Measurements from ENCODE around the gene ABCB8. TPM values are rescaled to one million over a fixed set of nuclear protein-coding genes. Genes with fewer than 3 reads are reported as not detected.
A peak's percentile ranks its signal among the peaks of the same experiment; 100 is the strongest.

The ABCB8 gene
- total and polyA plus RNA-seq, 2 of the 4 experiments (the other 2 are of a cell fraction) = 16.3 to 26.8 TPM

DNA sequence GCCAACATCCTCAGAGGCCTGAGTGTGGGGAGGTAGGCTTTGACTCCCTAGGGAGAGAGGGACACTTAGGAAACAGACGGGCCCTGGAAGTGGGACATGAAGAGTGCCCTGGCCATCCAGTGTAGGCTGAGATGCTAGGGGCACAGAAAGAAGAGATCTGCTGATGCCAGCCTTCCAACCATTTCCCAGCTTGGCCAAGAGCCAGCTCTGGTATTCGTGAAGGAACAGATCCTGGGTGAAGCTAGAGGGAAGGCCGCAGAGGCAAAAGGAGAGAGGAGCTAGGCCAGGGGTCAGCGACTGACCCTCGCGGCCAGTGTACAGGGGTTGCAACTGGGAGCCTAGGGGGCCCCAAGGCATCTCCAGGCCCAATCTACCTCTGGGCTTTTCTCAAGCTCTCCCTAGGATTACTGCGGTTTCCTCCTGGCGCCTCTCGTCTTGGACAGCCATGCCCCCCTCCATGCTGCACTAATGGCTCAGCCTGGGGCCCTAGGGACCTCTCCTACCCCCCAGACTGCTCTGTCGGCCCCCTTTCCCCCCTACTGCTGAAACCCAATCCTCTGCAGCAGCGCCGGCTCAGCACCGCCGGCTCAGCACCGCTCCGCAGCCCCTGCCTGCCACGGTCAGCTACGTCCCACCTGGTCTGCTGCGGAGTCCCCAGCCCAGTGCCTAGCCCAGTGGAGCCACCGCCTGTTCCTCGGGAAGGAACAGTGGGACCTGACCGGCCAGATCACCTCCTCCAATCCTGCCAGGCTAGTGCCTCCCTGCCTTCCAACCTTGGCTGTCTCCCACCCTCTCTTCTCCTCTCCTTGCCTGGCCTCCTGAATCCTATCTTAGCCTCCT is 19.9 kb downstream of the ABCB8 start, which contains the start of gene ASIC3:
Gene ASIC3, plus strand, starts transcription at position 556 of the 840 bp plus-strand sequence. CDS start 355 bp downstream, outside the sequence.
- no peak within 1 kb of the TSS for H2BK120ac ChIP-seq (ENCODE audit: low read depth, low read length)
- no peak within 1 kb of the TSS for H2AK5ac ChIP-seq (ENCODE audit: low read depth, low read length)
- peaks cover 6% of the 10 kb centered on the region; the same call in 1 of the 2 replicates for H3K9me1 ChIP-seq (ENCODE audit: insufficient read depth, low read length)
- H3K4ac ChIP-seq (ENCODE audit: low read depth, low read length) = no peak within 1 kb of the TSS
- no peak for DNase-seq
- no peak within 1 kb of the TSS for H3K27ac ChIP-seq (ENCODE audit: insufficient read depth, low read length)
- no peak for ATAC-seq (ENCODE audit: low read depth)
- TF ChIP-seq SMC3 (IDR thresholded peaks at IDR 0.05; ENCODE audit: low read depth, low read length) = no peak
- TF ChIP-seq BHLHE40 (IDR thresholded peaks at IDR 0.05; ENCODE audit: low read depth, low read length) = no peak
- no peak for TF ChIP-seq MAFK (IDR thresholded peaks at IDR 0.05; ENCODE audit: low read depth, low read length)
- H2AFZ ChIP-seq (replicated peaks; ENCODE audit: low read length, poor library complexity) = no peak within 1 kb of the TSS
- H3K18ac ChIP-seq (ENCODE audit: low read depth, low read length) = no peak within 1 kb of the TSS
- no peak within 1 kb of the TSS for H3K56ac ChIP-seq (ENCODE audit: extremely low read depth, insufficient read depth, low read length)
- peaks cover 5% of the 10 kb centered on the region; the same call in 1 of the 2 replicates for H3K36me3 ChIP-seq (ENCODE audit: control insufficient read depth, insufficient read depth, low read length)
- H2BK5ac ChIP-seq (ENCODE audit: low read depth, low read length, poor library complexity, severe bottlenecking) = no peak within 1 kb of the TSS
- H4K20me1 ChIP-seq (ENCODE audit: insufficient read depth, low read length) = peaks cover 18% of the 10 kb centered on the region
- ChIA-PET POLR2A (ENCODE audit: unreplicated experiment) (no interaction called here), CTCF (no interaction called here)
- dilution Hi-C loops (cut with HindIII; ENCODE audit: low sequenced_read_pairs, unreplicated experiment) (no loop called here), in situ Hi-C loops (cut with MboI; ENCODE audit: low sequenced_read_pairs) (no loop called here), intact Hi-C loops (cut with micrococcal nuclease) (no loop called here)
- no peak within 1 kb of the TSS for H2BK15ac ChIP-seq (ENCODE audit: low read depth, low read length)
- peak within 1 kb of the TSS; percentile 13; the same call in 1 of the 2 replicates for H3K4me2 ChIP-seq (ENCODE audit: low read depth, low read length)
- no peak within 1 kb of the TSS for H2AK9ac ChIP-seq (replicated peaks; ENCODE audit: low read depth, low read length, poor library complexity)
- no TSS peak for BruUV-seq (replicated peaks)
- no peak within 1 kb of the TSS for H4K8ac ChIP-seq (ENCODE audit: low read depth in 2 of 2, low read length in 2 of 2)
- H2BK20ac ChIP-seq (ENCODE audit: low read depth, low read length) = no peak within 1 kb of the TSS
- no peaks in the 10 kb centered on the region for H3K9me3 ChIP-seq (ENCODE audit: control insufficient read depth, insufficient read depth, low read length)
- no peaks in the 10 kb centered on the region; the same call in 1 of the 2 replicates for H3K27me3 ChIP-seq (ENCODE audit: control insufficient read depth, insufficient read depth, low read length)
- no peak within 1 kb of the TSS for H3K9ac ChIP-seq (ENCODE audit: low read depth, low read length)
- no peak within 1 kb of the TSS for H4K91ac ChIP-seq (ENCODE audit: insufficient read depth, low read depth, low read length)
- H3K79me1 ChIP-seq (ENCODE audit: low read depth in 1 of 2, low read length in 2 of 2) = no peaks in the 10 kb centered on the region
- no peak within 1 kb of the TSS for H3K23ac ChIP-seq (ENCODE audit: low read depth, low read length)
- no peak within 1 kb of the TSS for H3K14ac ChIP-seq (replicated peaks; ENCODE audit: low read depth, low read length)
- H3K4me1 ChIP-seq (ENCODE audit: control insufficient read depth, insufficient read depth, low read length) = peaks cover 11% of the 10 kb centered on the region; the same call in 1 of the 2 replicates
- no peak within 1 kb of the TSS for H3K4me3 ChIP-seq (ENCODE audit: insufficient read depth, low read depth, low read length)
- no peak within 1 kb of the TSS for H4K5ac ChIP-seq (ENCODE audit: low read depth, low read length)
- 82% methylated on average over 14 of the region's 22 CpGs; no CpG with 5 or more reads in 1 of the 2 experiments for WGBS, 2 experiments (ENCODE audit: extremely low coverage in 2 of 2, insufficient read length in 1 of 2)
